Liver (tissue), 9 donors: ENCODE measurements around the gene OTUD7B. TPM values are rescaled to one million over a fixed set of nuclear protein-coding genes. Genes with fewer than 3 reads are reported as not detected.

Experiments
- DNase-seq: peaks from one replicate; pipeline ENCODE4 v3.0.0-alpha.2; 2017; ENCODE audit warnings: low spot score
- H3K27ac ChIP-seq, 2 donors: one replicate each; pipeline ENCODE4 v1.7.0; 2013; ENCODE audit warnings: inconsistent platforms in 2 of 2, low read length in 2 of 2, control low read depth in 1 of 2, low read depth in 1 of 2, mild to moderate bottlenecking in 1 of 2
- H3K27me3 ChIP-seq, 4 donors: one replicate each; pipeline versions ENCODE4 v1.6.1 to v1.7.0; 2013; ENCODE audit warnings: low read length in 3 of 4, inconsistent platforms in 1 of 4, mild to moderate bottlenecking in 1 of 4, moderate library complexity in 1 of 4; ENCODE audit not compliant: control insufficient read depth in 4 of 4, insufficient read depth in 4 of 4
- H3K36me3 ChIP-seq, 4 donors: one replicate each; pipeline versions ENCODE4 v1.6.1 to v1.7.0; 2013; ENCODE audit warnings: low read length in 3 of 4, mild to moderate bottlenecking in 3 of 4, low read depth in 1 of 4, moderate library complexity in 1 of 4; ENCODE audit not compliant: control insufficient read depth in 4 of 4, insufficient read depth in 3 of 4
- H3K4me1 ChIP-seq, 4 donors: one replicate each; pipeline versions ENCODE4 v1.6.1 to v1.7.0; 2013; ENCODE audit warnings: low read length in 3 of 4, mild to moderate bottlenecking in 3 of 4, moderate library complexity in 1 of 4; ENCODE audit not compliant: control insufficient read depth in 4 of 4, insufficient read depth in 4 of 4
- H3K4me3 ChIP-seq, 3 donors: one replicate each; pipeline versions ENCODE4 v1.6.1 to v1.7.0; 2013; ENCODE audit warnings: low read length in 3 of 3, control low read depth in 1 of 3, low read depth in 1 of 3, mild to moderate bottlenecking in 1 of 3
- H3K9ac ChIP-seq, 2 donors: one replicate each; pipeline ENCODE4 v1.7.0; 2013; ENCODE audit warnings: low read length in 2 of 2, mild to moderate bottlenecking in 2 of 2, moderate library complexity in 2 of 2, control low read depth in 1 of 2, low read depth in 1 of 2
- H3K9me3 ChIP-seq, 4 donors: one replicate each; pipeline versions ENCODE4 v1.6.1 to v1.7.0; 2013; ENCODE audit warnings: low read length in 3 of 4; ENCODE audit not compliant: control insufficient read depth in 4 of 4
- CTCF ChIP-seq: fragments of 150-350 bp; IDR thresholded peaks from 2 replicates; pipeline ENCODE4 v1.5.1; 2017; ENCODE audit warnings: improper control_type of control experiment, low read depth, low read length; ENCODE audit not compliant: missing input control
- EGR1 ChIP-seq, 2 donors: IDR thresholded peaks; 2 replicates each; pipeline ENCODE4 v1.6.1; 2016 to 2018; ENCODE audit warnings: antibody characterized with exemption in 2 of 2, low read depth in 2 of 2
- FOXA2 ChIP-seq: IDR thresholded peaks from 2 replicates; pipeline ENCODE4 v1.6.1; 2016; ENCODE audit warnings: antibody characterized with exemption
- HNF4A ChIP-seq, 2 donors: conservative IDR thresholded peaks; 2 replicates each; pipeline ENCODE4 v1.6.1; 2016; ENCODE audit warnings: antibody characterized with exemption in 2 of 2, mild to moderate bottlenecking in 2 of 2
- HNF4G ChIP-seq: IDR thresholded peaks from 2 replicates; pipeline ENCODE4 v1.6.1; 2016; ENCODE audit warnings: antibody characterized with exemption
- NR2F2 ChIP-seq: IDR thresholded peaks from 2 replicates; pipeline ENCODE4 v1.6.1; 2016; ENCODE audit warnings: antibody characterized with exemption
- RXRA ChIP-seq, 2 donors: IDR thresholded peaks; 2 replicates each; pipeline ENCODE4 v1.6.1; 2017 to 2018; ENCODE audit warnings: antibody characterized with exemption in 2 of 2, mild to moderate bottlenecking in 1 of 2
- TAF1 ChIP-seq: conservative IDR thresholded peaks from 2 replicates; pipeline ENCODE4 v1.6.1; 2016; ENCODE audit warnings: antibody characterized with exemption, mild to moderate bottlenecking
- YY1 ChIP-seq: IDR thresholded peaks from 2 replicates; pipeline ENCODE4 v1.6.1; 2016; ENCODE audit warnings: antibody characterized with exemption, mild to moderate bottlenecking
- ZBTB33 ChIP-seq: IDR thresholded peaks from 2 replicates; pipeline ENCODE4 v1.6.1; 2016; ENCODE audit warnings: antibody characterized with exemption
- WGBS: extraction: QIAGEN DNeasy Blood & Tissue Kit; methylation state at CpG from one replicate; pipeline ENCODE4 v1.1.7; 2013; 5-methylcytosine and 5-hydroxymethylcytosine counted together
- polyA plus RNA-seq, 2 donors: library from polyadenylated mRNA; stranded (reverse) in 1 of 2; unstranded in 1 of 2; fragments of 200-250 nt in 1 of 2; fragments of >200 nt in 1 of 2; fragmentation: Nextera tagmentation in 1 of 2; extraction: Ambion mirVana in 1 of 2; gene quantifications; one replicate each; pipeline versions ENCODE4 v1.2.1 to v1.2.3, GENCODE V29; 2013 to 2015
- total RNA-seq, 2 donors: library from RNA; depleted of rRNA; stranded (reverse); fragments of >200 nt; gene quantifications; one replicate each; pipeline ENCODE4 v1.2.3, GENCODE V29; 2014
- TF ChIP-seq, protein P1 (sequence below): IDR thresholded peaks from 2 replicates; pipeline ENCODE4 v1.6.1; 2016; ENCODE audit warnings: antibody characterized with exemption, mild to moderate bottlenecking
- donor health status: healthy.
- donor health status: healthy.
- donor health status: healthy.
- donor health status: healthy.
- donor health status: healthy.

The OTUD7B gene
- total and polyA plus RNA-seq, 4 donors, result 2.1 to 19.2 (median 6.9) TPM

- Histone ChIP-seq H3K9ac (peak overlapping the region in 1 of 2 donors; percentile 29), H3K27ac (peak overlapping the region; percentile 46 to 60), H3K9me3 (no peaks in the 10 kb centered on the region), H3K4me1 (peaks cover 4 to 31% (median 16%) of the 10 kb centered on the region in 4 donors), H3K27me3 (no peaks in the 10 kb centered on the region), H3K36me3 (peaks cover 5 to 25% (median 11%) of the 10 kb centered on the region in 4 donors), H3K4me3 (no peak overlapping the region)
- TF ChIP-seq RXRA (IDR thresholded peaks at IDR 0.05) (peak in 1 of 2 donors; percentile 33), EGR1 (IDR thresholded peaks at IDR 0.05; ENCODE audit: low read depth in 2 of 2) (no peak), HNF4A (conservative IDR thresholded peaks at IDR 0.05) (peak; percentile 18 to 44)
- no peak for DNase-seq
- WGBS, result 27% methylated on average over 3 of the region's 3 CpGs
These were observed 47.2 kb downstream of the OTUD7B start for GRCh38 chr1:149963358-149963757.

GRCh38 chr1:149962736-149963135, 47.8 kb downstream of the OTUD7B start:
- Histone ChIP-seq H3K9ac (no peak overlapping the region), H3K36me3 (peaks cover 5 to 25% (median 14%) of the 10 kb centered on the region in 4 donors), H3K9me3 (no peaks in the 10 kb centered on the region), H3K4me3 (no peak overlapping the region), H3K27me3 (no peaks in the 10 kb centered on the region), H3K27ac (peak overlapping the region; percentile 60 to 66), H3K4me1 (peaks cover 4 to 31% (median 16%) of the 10 kb centered on the region in 4 donors)
- DNase-seq, result no peak
- WGBS, result 60% methylated on average over 2 of the region's 2 CpGs
- TF ChIP-seq TAF1, result no peak
- TF ChIP-seq, protein P1, sequence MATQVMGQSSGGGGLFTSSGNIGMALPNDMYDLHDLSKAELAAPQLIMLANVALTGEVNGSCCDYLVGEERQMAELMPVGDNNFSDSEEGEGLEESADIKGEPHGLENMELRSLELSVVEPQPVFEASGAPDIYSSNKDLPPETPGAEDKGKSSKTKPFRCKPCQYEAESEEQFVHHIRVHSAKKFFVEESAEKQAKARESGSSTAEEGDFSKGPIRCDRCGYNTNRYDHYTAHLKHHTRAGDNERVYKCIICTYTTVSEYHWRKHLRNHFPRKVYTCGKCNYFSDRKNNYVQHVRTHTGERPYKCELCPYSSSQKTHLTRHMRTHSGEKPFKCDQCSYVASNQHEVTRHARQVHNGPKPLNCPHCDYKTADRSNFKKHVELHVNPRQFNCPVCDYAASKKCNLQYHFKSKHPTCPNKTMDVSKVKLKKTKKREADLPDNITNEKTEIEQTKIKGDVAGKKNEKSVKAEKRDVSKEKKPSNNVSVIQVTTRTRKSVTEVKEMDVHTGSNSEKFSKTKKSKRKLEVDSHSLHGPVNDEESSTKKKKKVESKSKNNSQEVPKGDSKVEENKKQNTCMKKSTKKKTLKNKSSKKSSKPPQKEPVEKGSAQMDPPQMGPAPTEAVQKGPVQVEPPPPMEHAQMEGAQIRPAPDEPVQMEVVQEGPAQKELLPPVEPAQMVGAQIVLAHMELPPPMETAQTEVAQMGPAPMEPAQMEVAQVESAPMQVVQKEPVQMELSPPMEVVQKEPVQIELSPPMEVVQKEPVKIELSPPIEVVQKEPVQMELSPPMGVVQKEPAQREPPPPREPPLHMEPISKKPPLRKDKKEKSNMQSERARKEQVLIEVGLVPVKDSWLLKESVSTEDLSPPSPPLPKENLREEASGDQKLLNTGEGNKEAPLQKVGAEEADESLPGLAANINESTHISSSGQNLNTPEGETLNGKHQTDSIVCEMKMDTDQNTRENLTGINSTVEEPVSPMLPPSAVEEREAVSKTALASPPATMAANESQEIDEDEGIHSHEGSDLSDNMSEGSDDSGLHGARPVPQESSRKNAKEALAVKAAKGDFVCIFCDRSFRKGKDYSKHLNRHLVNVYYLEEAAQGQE, result no peak
- TF ChIP-seq YY1, result no peak
- TF ChIP-seq FOXA2, result no peak
- TF ChIP-seq NR2F2, result no peak
- no peak for TF ChIP-seq ZBTB33
- TF ChIP-seq EGR1 (IDR thresholded peaks at IDR 0.05; ENCODE audit: low read depth in 2 of 2), result no peak
- no peak for TF ChIP-seq CTCF
- TF ChIP-seq HNF4G, result no peak
- no peak for TF ChIP-seq RXRA (IDR thresholded peaks at IDR 0.05)
